Endothelial cell of umbilical vein (primary cell): ENCODE measurements around the gene FABP1. TPM values are rescaled to one million over a fixed set of nuclear protein-coding genes. Genes with fewer than 3 reads are reported as not detected.

Source experiments
- BruUV-seq: library from RNA; stranded (reverse); fragments of 400-500 nt; replicated peaks from 2 replicates; lab custom pipeline; 2021; lab: Mats Ljungman, UMichigan
- CTCF ChIA-PET: fragments of 300-600, 350-600 bp; sonication (Branson Sonifier 250); formaldehyde crosslinking; loops from one replicate; lab custom pipeline; 2021; ENCODE audit warnings: antibody characterized with exemption, inconsistent platforms; lab: Charles Lee
- POLR2A ChIA-PET: fragments of 300-600, 350-600 bp; sonication (Branson Sonifier 250); formaldehyde crosslinking; loops from one replicate; lab custom pipeline; 2021; ENCODE audit warnings: antibody characterized with exemption, inconsistent platforms; lab: Charles Lee
- DNase-seq: peaks from one replicate; pipeline ENCODE4 v3.0.0-alpha.2; 2011; ENCODE audit warnings: low read depth, low spot score
- FAIRE-seq: peaks from 2 replicates; lab custom pipeline; 2011; peaks lifted over from hg19 to GRCh38; lab: Jason Lieb, UNC
- H2AFZ ChIP-seq: 2 replicates; pipeline ENCODE4 v1.6.0; 2012; ENCODE audit warnings: low read depth, low read length, control low read depth, inconsistent platforms
- H3K27ac ChIP-seq: 2 replicates; pipeline ENCODE4 v1.5.1; 2011; ENCODE audit warnings: low read depth, mild to moderate bottlenecking, control low read depth, low read length, moderate library complexity; ENCODE audit not compliant: insufficient read depth
- H3K27me3 ChIP-seq, 2 experiments: 2 replicates each; pipeline versions ENCODE4 v1.6.0 to v1.6.1; 2011; ENCODE audit warnings: low read length in 2 of 2, mixed read lengths in 1 of 2; ENCODE audit not compliant: control insufficient read depth in 2 of 2, insufficient read depth in 2 of 2
- H3K36me3 ChIP-seq, 2 experiments: 2 replicates in 1 of 2; 3 replicates in 1 of 2; pipeline ENCODE4 v1.5.1; 2011; ENCODE audit warnings: low read length in 2 of 2, mild to moderate bottlenecking in 1 of 2, moderate library complexity in 1 of 2; ENCODE audit not compliant: control insufficient read depth in 2 of 2, insufficient read depth in 2 of 2; ENCODE audit errors: extremely low read depth in 1 of 2
- H3K4me1 ChIP-seq: 3 replicates; pipeline ENCODE4 v1.5.1; 2011; ENCODE audit warnings: mild to moderate bottlenecking, low read length; ENCODE audit not compliant: control insufficient read depth, insufficient read depth; ENCODE audit errors: extremely low read depth
- H3K4me2 ChIP-seq: 2 replicates; pipeline ENCODE4 v1.6.1; 2011; ENCODE audit warnings: low read length, control low read depth, mixed read lengths; ENCODE audit not compliant: insufficient read depth
- H3K4me3 ChIP-seq, 3 experiments: fragments of 200-600 bp in 1 of 3; sonication (generic), shearing (Covaris generic) in 1 of 3; replicated peaks in 1 of 3; 2 replicates each; pipeline ENCODE4 v1.5.1; 2011 to 2016; ENCODE audit warnings: control low read depth in 3 of 3, low read length in 3 of 3, mild to moderate bottlenecking in 2 of 3, inconsistent platforms in 1 of 3, low read depth in 1 of 3, moderate library complexity in 1 of 3; ENCODE audit not compliant: insufficient read depth in 1 of 3
- H3K79me2 ChIP-seq: 2 replicates; pipeline ENCODE4 v1.6.0; 2012; ENCODE audit warnings: low read length, inconsistent platforms; ENCODE audit not compliant: control insufficient read depth, insufficient read depth
- H3K9ac ChIP-seq: replicated peaks from 2 replicates; pipeline ENCODE3; 2011; ENCODE audit warnings: low read length, control low read depth; ENCODE audit not compliant: insufficient read depth; ENCODE audit errors: extremely low read depth
- H3K9me1 ChIP-seq: replicated peaks from 3 replicates; pipeline ENCODE4 v1.6.0; 2011; ENCODE audit warnings: mild to moderate bottlenecking, low read length; ENCODE audit not compliant: control insufficient read depth, insufficient read depth; ENCODE audit errors: extremely low read depth
- H3K9me3 ChIP-seq: replicated peaks from 2 replicates; pipeline ENCODE4 v1.5.1; 2012; ENCODE audit warnings: low read length, inconsistent platforms; ENCODE audit not compliant: control insufficient read depth, insufficient read depth
- H4K20me1 ChIP-seq: replicated peaks from 2 replicates; pipeline ENCODE3; 2011; ENCODE audit warnings: mild to moderate bottlenecking, low read length; ENCODE audit not compliant: control insufficient read depth, insufficient read depth; ENCODE audit errors: extremely low read depth
- EZH2 ChIP-seq: IDR thresholded peaks from 2 replicates; pipeline ENCODE4 v1.6.1; 2012; ENCODE audit warnings: borderline replicate concordance, low read depth, mild to moderate bottlenecking, moderate library complexity, low read length, inconsistent platforms; ENCODE audit not compliant: severe bottlenecking
- POLR2AphosphoS5 ChIP-seq: IDR thresholded peaks from 2 replicates; pipeline ENCODE4 v1.6.1; 2012; ENCODE audit warnings: low read depth, mild to moderate bottlenecking, control low read depth, low read length, moderate library complexity; ENCODE audit not compliant: insufficient read depth
- dilution Hi-C: fragments of 300-500 bp; cut with MboI; formaldehyde crosslinking; loops from one replicate; pipeline ENCODE4 v1.15.0; 2019; ENCODE audit warnings: low sequenced_read_pairs; ENCODE audit not compliant: extremely low pct_ligation_motif_present
- intact Hi-C: fragments of 100-400 bp; cut with micrococcal nuclease; formaldehyde crosslinking; loops from one replicate; pipeline ENCODE4 v1.10.0; 2022
- polyA plus RNA-seq, 4 experiments: library from polyadenylated mRNA; depleted of rRNA in 3 of 4; stranded (reverse) in 3 of 4; unstranded in 1 of 4; fragments of >200 nt; gene quantifications; 2 replicates each; pipeline versions ENCODE4 v1.2.1 to v1.2.3, GENCODE V29; 2011 to 2012; ENCODE audit warnings: missing spikeins in 1 of 4
- total RNA-seq: library from RNA; stranded (reverse); gene quantifications from 2 replicates; pipeline ENCODE4 v1.2.3, GENCODE V29; 2021

The FABP1 gene
- total and polyA plus RNA-seq, 2 donors (not counting 3 experiments of a cell fraction or from before 2014, with no cell fraction given), result not detected

- FAIRE-seq, result no peak
- Histone ChIP-seq H3K4me2 (no peak overlapping the region), H4K20me1 (no peaks in the 10 kb centered on the region), H3K9me3 (no peaks in the 10 kb centered on the region), H3K4me1 (no peaks in the 10 kb centered on the region), H3K9ac (no peak overlapping the region), H3K36me3 (no peaks in the 10 kb centered on the region), H3K27me3 (no peaks in the 10 kb centered on the region), H2AFZ (no peak overlapping the region), H3K79me2 (no peaks in the 10 kb centered on the region), H3K4me3 (no peak overlapping the region), H3K27ac (no peak overlapping the region), H3K9me1 (no peaks in the 10 kb centered on the region)
- TF ChIP-seq EZH2 (no peak), POLR2AphosphoS5 (no peak)
- peak; percentile 18 for DNase-seq
- dilution Hi-C loops, result no loop called here
- intact Hi-C loops, result no loop called here
- ChIA-PET POLR2A (no interaction called here), CTCF (interaction anchor here (2.2 kb wide), 1 partner anchor 31 kb away, joined by 7 read pairs; no protein-coding TSS in a partner anchor)
- BruUV-seq, result no TSS peak
Measured at GRCh38 chr2:88090446-88091283, 37.2 kb downstream of the FABP1 start.

- FAIRE-seq, result no peak
- no peaks in the 10 kb centered on the region for H3K79me2 ChIP-seq
- ChIA-PET POLR2A (no interaction called here), CTCF (interaction anchor here (2.2 kb wide), 1 partner anchor 29 kb away, joined by 7 read pairs; no protein-coding TSS in a partner anchor)
- no peaks in the 10 kb centered on the region for H4K20me1 ChIP-seq
- H3K4me1 ChIP-seq, result no peaks in the 10 kb centered on the region
- H2AFZ ChIP-seq, result no peak overlapping the region
- H3K9ac ChIP-seq, result no peak overlapping the region
- dilution Hi-C loops (no loop called here), intact Hi-C loops (no loop called here)
- no peak for DNase-seq
- no TSS peak for BruUV-seq
- H3K27ac ChIP-seq, result no peak overlapping the region
- no peak for TF ChIP-seq POLR2AphosphoS5
- TF ChIP-seq EZH2, result no peak
- no peaks in the 10 kb centered on the region for H3K36me3 ChIP-seq
- no peaks in the 10 kb centered on the region for H3K27me3 ChIP-seq
- H3K4me3 ChIP-seq, result no peak overlapping the region
- H3K4me2 ChIP-seq, result no peak overlapping the region
- H3K9me3 ChIP-seq, result no peaks in the 10 kb centered on the region
- no peaks in the 10 kb centered on the region for H3K9me1 ChIP-seq
Measured at GRCh38 chr2:88088999-88089398, 38.9 kb downstream of the FABP1 start.
